HG03439 (cell line): ENCODE data around the gene GLI2.

ENCODE experiments used
- ATAC-seq: cut with Tn5 transposase; IDR thresholded peaks from one replicate; pipeline ENCODE4 v1.9.1; 2021; ENCODE audit warnings: mild to moderate bottlenecking, moderate library complexity; ENCODE audit not compliant: unreplicated experiment

The GLI2 gene

GRCh38 chr2:120711694-120712093 is 24.0 kb upstream of the GLI2 start:
- no peak for ATAC-seq

GRCh38 chr2:120712180-120712681 is 23.4 kb upstream of the GLI2 start:
- no peak for ATAC-seq

GRCh38 chr2:120715353-120715752 is 20.3 kb upstream of the GLI2 start:
- no peak for ATAC-seq

- ATAC-seq = no peak
Observed at GRCh38 chr2:120715941-120716340, 19.7 kb upstream of the GLI2 start.

GRCh38 chr2:120716641-120717585 is 18.8 kb upstream of the GLI2 start:
- no peak for ATAC-seq

GRCh38 chr2:120719491-120719890 is 16.2 kb upstream of the GLI2 start:
- no peak for ATAC-seq

- no peak for ATAC-seq
Observed at GRCh38 chr2:120720231-120720630, 15.4 kb upstream of the GLI2 start.

- no peak for ATAC-seq
Observed at GRCh38 chr2:120720746-120721375, 14.8 kb upstream of the GLI2 start.

GRCh38 chr2:120722246-120722567 is 13.5 kb upstream of the GLI2 start:
- no peak for ATAC-seq

GRCh38 chr2:120722568-120723421 is 12.9 kb upstream of the GLI2 start:
- ATAC-seq = no peak

GRCh38 chr2:120726245-120726644 is 9.4 kb upstream of the GLI2 start:
- no peak for ATAC-seq

- no peak for ATAC-seq
Observed at GRCh38 chr2:120729406-120730399, 6.0 kb upstream of the GLI2 start.

- ATAC-seq = no peak
Observed at GRCh38 chr2:120731175-120731574, 4.5 kb upstream of the GLI2 start.

- ATAC-seq = no peak
Observed at GRCh38 chr2:120732506-120733237, 3.0 kb upstream of the GLI2 start.

GRCh38 chr2:120733238-120733932 is 2.3 kb upstream of the GLI2 start:
- ATAC-seq = no peak

GRCh38 chr2:120734930-120735651 is 577 bp upstream of the GLI2 start:
- no peak for ATAC-seq

- ATAC-seq = no peak
Observed at GRCh38 chr2:120736202-120736623, 545 bp downstream of the GLI2 start.
